Esophagus muscularis mucosa (tissue), 4 donors: ENCODE measurements around the gene ECE1. TPM values are rescaled to one million over a fixed set of nuclear protein-coding genes. Genes with fewer than 3 reads are reported as not detected.
"Not testable (repeated sequence)": the region's sequence is repeated elsewhere in the genome, so short reads cannot be mapped to it uniquely, and the experiment has no call there.

Source experiments
- DNase-seq: peaks from one replicate; pipeline ENCODE4 v3.0.0-alpha.2; 2017; ENCODE audit errors: extremely low spot score
- H3K27ac ChIP-seq, 4 donors: fragments of 200-600 bp; sonication (generic); replicated peaks in 1 of 4; 1 replicate in 3 of 4; 2 replicates in 1 of 4; pipeline ENCODE4 v1.5.1; 2016 to 2019; ENCODE audit warnings: mild to moderate bottlenecking in 1 of 4
- H3K27me3 ChIP-seq, 4 donors: fragments of 200-600 bp; sonication (generic); one replicate each; pipeline versions ENCODE4 v1.5.1 to v1.6.0; 2016 to 2019
- H3K36me3 ChIP-seq, 4 donors: fragments of 200-600 bp; sonication (generic); one replicate each; pipeline ENCODE4 v1.5.1; 2016 to 2019
- H3K4me1 ChIP-seq, 4 donors: fragments of 200-600 bp; sonication (generic); one replicate each; pipeline ENCODE4 v1.5.1; 2016 to 2019
- H3K4me3 ChIP-seq, 4 donors: fragments of 200-600 bp; sonication (generic); 1 replicate in 2 of 4; 2 replicates in 2 of 4; pipeline ENCODE4 v1.5.1; 2016 to 2019; ENCODE audit warnings: mild to moderate bottlenecking in 4 of 4, moderate library complexity in 1 of 4
- H3K9me3 ChIP-seq, 4 donors: fragments of 200-600 bp; sonication (generic); 1 replicate in 3 of 4; 2 replicates in 1 of 4; pipeline ENCODE4 v1.5.1; 2016 to 2019
- CTCF ChIP-seq, 3 experiments: fragments of 200-600 bp in 2 of 3; fragments of 450-650 bp in 1 of 3; sonication (generic) in 2 of 3; IDR thresholded peaks; one replicate each; pipeline ENCODE4 v1.5.1; 2017 to 2019; ENCODE audit warnings: antibody characterized with exemption in 3 of 3, mild to moderate bottlenecking in 2 of 3, moderate library complexity in 1 of 3
- EP300 ChIP-seq: sonication (generic); formaldehyde crosslinking; IDR thresholded peaks from one replicate; pipeline ENCODE4 v1.6.1; 2017; ENCODE audit warnings: antibody characterized with exemption
- POLR2A ChIP-seq: fragments of 450-650 bp; IDR thresholded peaks from one replicate; pipeline ENCODE4 v1.6.1; 2017; ENCODE audit warnings: antibody characterized with exemption, moderate library complexity, mild to moderate bottlenecking, low read depth
- POLR2AphosphoS5 ChIP-seq, 2 donors: sonication (generic); formaldehyde crosslinking; IDR thresholded peaks; one replicate each; pipeline ENCODE4 v1.6.1; 2017; ENCODE audit warnings: antibody characterized with exemption in 2 of 2
- WGBS: methylation state at CpG from one replicate; pipeline ENCODE4 v1.1.5; 2018; 5-methylcytosine and 5-hydroxymethylcytosine counted together
- intact Hi-C: fragments of 100-400 bp; cut with DNase I; formaldehyde crosslinking; loops from one replicate; pipeline ENCODE4 v1.15.1; 2023
- total RNA-seq, 4 donors: library from RNA; depleted of rRNA; stranded (reverse); fragments of >200 nt; gene quantifications; one replicate each; pipeline versions ENCODE4 v1.1.0 to v1.2.1, GENCODE V29; 2016

The ECE1 gene
- total RNA-seq, 4 donors from 2014 or later, result 53.6 to 101 (median 80.7) TPM

- intact Hi-C loops, result no loop called here
- H3K4me1 ChIP-seq, result peaks cover 0 to 19% (median 11%) of the 10 kb centered on the region in 4 donors
- WGBS, result 95% methylated on average over 6 of the region's 20 CpGs
- H3K9me3 ChIP-seq, result no peaks in the 10 kb centered on the region
- TF ChIP-seq EP300 (no peak), POLR2A (no peak), CTCF (IDR thresholded peaks at IDR 0.05) (peak in 1 of 3 experiments; percentile 41)
- H3K27ac ChIP-seq, result no peak overlapping the region
- peaks cover 27 to 57% (median 57%) of the 10 kb centered on the region in 4 donors for H3K36me3 ChIP-seq
- H3K4me3 ChIP-seq, result no peak overlapping the region
- H3K27me3 ChIP-seq, result no peaks in the 10 kb centered on the region
- no peak for DNase-seq
Observed at GRCh38 chr1:21217812-21218596, 72.3 kb downstream of the ECE1 start.

GRCh38 chr1:21216835-21217811, 73.1 kb downstream of the ECE1 start:
- no peak for DNase-seq
- Histone ChIP-seq H3K36me3 (peaks cover 26 to 51% (median 48%) of the 10 kb centered on the region in 4 donors), H3K4me3 (no peak overlapping the region), H3K27ac (no peak overlapping the region), H3K27me3 (no peaks in the 10 kb centered on the region), H3K4me1 (peaks cover 0 to 16% (median 7%) of the 10 kb centered on the region in 4 donors), H3K9me3 (no peaks in the 10 kb centered on the region)
- intact Hi-C loops, result no loop called here
- WGBS, result 85% methylated on average over 13 of the region's 19 CpGs
- TF ChIP-seq POLR2A (no peak), EP300 (no peak), CTCF (IDR thresholded peaks at IDR 0.05) (peak; percentile 55 to 79 (median 57)), POLR2AphosphoS5 (IDR thresholded peaks at IDR 0.05) (peak in 1 of 2 donors; percentile 12)

- no peaks in the 10 kb centered on the region for H3K27me3 ChIP-seq
- WGBS, result 42% methylated on average over 3 of the region's 3 CpGs
Observed at GRCh38 chr1:21212126-21212525, 78.1 kb downstream of the ECE1 start.

GRCh38 chr1:21208137-21208700, 82.0 kb downstream of the ECE1 start:
- WGBS, result 88% methylated on average over 6 of the region's 6 CpGs
- H3K9me3 ChIP-seq, intact Hi-C loops, H3K4me1 ChIP-seq, H3K4me3 ChIP-seq, H3K36me3 ChIP-seq, H3K27me3 ChIP-seq, DNase-seq, H3K27ac ChIP-seq: not testable (repeated sequence)

More at GRCh38 chr1:21212126-21212525, 78.1 kb downstream of the ECE1 start:
- TF ChIP-seq POLR2A (no peak), EP300 (no peak), CTCF (IDR thresholded peaks at IDR 0.05) (no peak), POLR2AphosphoS5 (IDR thresholded peaks at IDR 0.05) (no peak)
- no peak overlapping the region for H3K27ac ChIP-seq
- intact Hi-C loops, result no loop called here
- H3K4me1 ChIP-seq, result no peaks in the 10 kb centered on the region
- no peak for DNase-seq
- H3K4me3 ChIP-seq, result no peak overlapping the region
- peaks cover 0 to 3% (median under 1%) of the 10 kb centered on the region in 4 donors for H3K36me3 ChIP-seq
- no peaks in the 10 kb centered on the region for H3K9me3 ChIP-seq

GRCh38 chr1:21206117-21206516, 84.1 kb downstream of the ECE1 start:
- intact Hi-C loops, result no loop called here
- 77% methylated on average over 2 of the region's 2 CpGs for WGBS
- H3K9me3 ChIP-seq, result no peaks in the 10 kb centered on the region
- DNase-seq, result no peak
- TF ChIP-seq POLR2A (no peak), POLR2AphosphoS5 (IDR thresholded peaks at IDR 0.05) (no peak), CTCF (IDR thresholded peaks at IDR 0.05) (no peak), EP300 (no peak)
- no peak overlapping the region for H3K4me3 ChIP-seq
- H3K36me3 ChIP-seq, result no peaks in the 10 kb centered on the region
- no peaks in the 10 kb centered on the region for H3K27me3 ChIP-seq
- H3K4me1 ChIP-seq, result no peaks in the 10 kb centered on the region
- H3K27ac ChIP-seq, result no peak overlapping the region
